Immature natural killer cell (primary cell): ENCODE measurements around the gene SLC31A2. TPM values are rescaled to one million over a fixed set of nuclear protein-coding genes. Genes with fewer than 3 reads are reported as not detected.

Source experiments
- DNase-seq, 3 donors: peaks; one replicate each; pipeline ENCODE4 v3.0.0; 2022; ENCODE audit warnings: mixed read lengths in 1 of 3
- H3K27ac Mint-ChIP-seq, 6 donors: one replicate each; pipeline ENCODE4 v1.8.0; 2020; ENCODE audit warnings: mixed read lengths in 6 of 6, mild to moderate bottlenecking in 5 of 6, inconsistent platforms in 4 of 6, moderate library complexity in 3 of 6
- H3K27me3 Mint-ChIP-seq, 3 donors: one replicate each; pipeline ENCODE4 v1.8.0; 2020 to 2021; ENCODE audit warnings: low read depth in 3 of 3, mild to moderate bottlenecking in 3 of 3, mixed read lengths in 3 of 3, moderate library complexity in 3 of 3, inconsistent platforms in 1 of 3
- H3K36me3 Mint-ChIP-seq, 3 donors: one replicate each; pipeline ENCODE4 v1.8.0; 2020; ENCODE audit warnings: mixed read lengths in 3 of 3, inconsistent platforms in 2 of 3, mild to moderate bottlenecking in 2 of 3
- H3K4me1 Mint-ChIP-seq, 2 donors: one replicate each; pipeline ENCODE4 v1.8.0; 2020; ENCODE audit warnings: inconsistent platforms in 2 of 2, mild to moderate bottlenecking in 2 of 2, mixed read lengths in 2 of 2, moderate library complexity in 1 of 2
- H3K4me3 Mint-ChIP-seq, 5 donors: one replicate each; pipeline ENCODE4 v1.8.0; 2020; ENCODE audit warnings: mild to moderate bottlenecking in 5 of 5, mixed read lengths in 5 of 5, inconsistent platforms in 3 of 5, moderate library complexity in 3 of 5
- H3K9me3 Mint-ChIP-seq, 6 donors: one replicate each; pipeline ENCODE4 v1.8.0; 2020; ENCODE audit warnings: mild to moderate bottlenecking in 6 of 6, mixed read lengths in 6 of 6, inconsistent platforms in 4 of 6, moderate library complexity in 3 of 6
- polyA plus RNA-seq, 3 donors: library from polyadenylated mRNA; unstranded; fragments of 300-500 nt; fragmentation: Illumina TruSeq; gene quantifications; one replicate each; pipeline ENCODE4 v1.2.3, GENCODE V29; 2021

Gene SLC31A2
- polyA plus RNA-seq, 3 donors from 2014 or later, result 1.4 to 11.3 (median 3.5) TPM

DNA sequence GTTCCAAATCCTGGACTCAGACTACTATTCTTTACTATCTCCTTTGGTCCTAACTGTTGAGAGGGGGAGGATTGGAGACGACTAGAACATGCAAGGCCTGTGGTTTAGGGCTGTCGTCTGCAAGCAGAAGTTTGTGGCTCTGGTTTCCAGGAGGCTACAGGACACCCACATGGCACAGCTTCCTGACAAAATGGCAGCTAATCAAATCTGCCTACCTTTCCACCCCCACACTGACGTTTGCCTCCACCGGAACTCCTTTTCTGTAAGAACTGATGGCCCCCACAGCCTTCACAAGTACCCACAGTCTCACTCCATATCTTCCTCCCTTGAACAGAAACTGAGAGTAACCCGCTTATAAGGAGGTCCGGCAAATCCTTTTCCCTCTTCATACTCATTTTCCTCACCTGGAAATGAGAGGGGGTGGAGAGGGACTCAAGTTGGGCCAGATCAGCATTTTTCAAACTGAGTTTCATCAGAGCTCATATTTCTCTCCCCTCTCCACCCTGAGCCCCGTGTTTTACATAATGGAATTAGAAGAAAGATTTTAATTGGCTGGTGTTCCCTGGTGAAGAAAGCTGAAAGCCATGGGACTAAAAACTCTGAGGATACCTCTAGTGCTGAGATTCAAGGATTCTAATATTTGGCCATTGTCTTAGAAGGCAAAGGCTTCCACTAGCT lies 5.2 kb downstream of the SLC31A2 start:
- Mint-ChIP-seq H3K9me3 (no peaks in the 10 kb centered on the region), H3K4me1 (peaks cover 23 to 27% of the 10 kb centered on the region in 2 donors)
- peak; percentile 7 to 18 (median 11) for DNase-seq

DNA sequence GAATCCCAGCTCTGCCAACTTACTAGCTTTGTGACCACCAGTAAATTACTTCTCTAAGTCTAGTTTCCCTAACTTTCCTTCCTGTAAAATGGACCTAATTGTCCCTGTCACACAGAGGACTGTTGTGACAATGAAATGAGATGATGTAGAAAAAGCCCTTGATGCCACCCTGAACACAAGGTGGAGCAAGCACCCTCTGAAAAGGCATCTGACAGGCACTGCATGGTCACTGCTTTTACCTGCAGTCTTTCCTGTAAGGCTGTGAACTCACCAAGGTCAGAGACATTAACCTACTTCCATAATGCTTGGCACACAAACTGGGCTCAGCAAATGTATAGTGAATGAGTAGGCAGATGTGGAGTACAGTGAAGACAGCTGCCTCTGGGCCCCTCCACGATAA lies 6.1 kb downstream of the SLC31A2 start:
- Mint-ChIP-seq H3K9me3 (no peaks in the 10 kb centered on the region), H3K4me3 (no peak overlapping the region), H3K27me3 (peaks cover 0 to 2% (median 0%) of the 10 kb centered on the region in 3 donors), H3K4me1 (peaks cover 17 to 21% of the 10 kb centered on the region in 2 donors), H3K27ac (peak overlapping the region in 1 of 6 donors; percentile 8), H3K36me3 (peaks cover 0 to 8% (median 7%) of the 10 kb centered on the region in 3 donors)
- DNase-seq, result no peak

More for the DNA sequence above, 5.2 kb downstream of the SLC31A2 start:
- peaks cover 0 to 2% (median 0%) of the 10 kb centered on the region in 3 donors for H3K27me3 Mint-ChIP-seq
- H3K4me3 Mint-ChIP-seq, result peak overlapping the region in 2 of 5 donors; percentile 2 to 11
- H3K36me3 Mint-ChIP-seq, result peaks cover 0 to 8% (median 7%) of the 10 kb centered on the region in 3 donors
- H3K27ac Mint-ChIP-seq, result peak overlapping the region in 3 of 6 donors; percentile 40 to 51 (median 42)

DNA sequence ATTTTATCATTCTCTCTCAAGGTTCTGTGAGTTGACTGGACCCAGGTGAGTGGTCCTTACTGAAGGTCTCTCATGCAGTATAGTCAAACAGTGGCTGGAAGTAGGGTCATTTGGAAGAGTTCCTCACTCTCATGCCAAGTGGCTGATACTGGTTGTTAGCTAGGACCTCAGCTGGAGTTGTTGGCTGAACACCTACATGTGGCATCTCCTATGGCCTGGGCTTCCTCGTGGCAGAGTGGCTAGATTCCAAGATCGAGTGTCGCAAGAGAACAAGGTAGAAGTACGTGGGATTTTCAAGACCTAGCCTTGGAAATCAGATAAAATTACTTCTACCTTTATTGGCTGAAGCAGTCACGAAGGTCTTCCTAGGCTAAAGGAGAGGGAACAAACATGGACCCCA lies 7.6 kb downstream of the SLC31A2 start:
- Mint-ChIP-seq H3K36me3 (peaks cover 7 to 13% (median 8%) of the 10 kb centered on the region in 3 donors), H3K27me3 (peaks cover 0 to 4% (median 0%) of the 10 kb centered on the region in 3 donors)

GRCh38 chr9:113160571-113160970 lies 9.8 kb downstream of the SLC31A2 start:
- Mint-ChIP-seq H3K4me1 (peaks cover 8 to 11% of the 10 kb centered on the region in 2 donors), H3K36me3 (peaks cover 4 to 29% (median 11%) of the 10 kb centered on the region in 3 donors), H3K4me3 (no peak overlapping the region), H3K27me3 (peaks cover 0 to 4% (median 0%) of the 10 kb centered on the region in 3 donors), H3K9me3 (no peaks in the 10 kb centered on the region), H3K27ac (peak overlapping the region in 1 of 6 donors; percentile 6)
- no peak for DNase-seq

More for the DNA sequence above, 7.6 kb downstream of the SLC31A2 start:
- no peak for DNase-seq
- Mint-ChIP-seq H3K27ac (peak overlapping the region in 1 of 6 donors; percentile 46), H3K4me3 (no peak overlapping the region), H3K9me3 (no peaks in the 10 kb centered on the region), H3K4me1 (peaks cover 8 to 18% of the 10 kb centered on the region in 2 donors)

DNA sequence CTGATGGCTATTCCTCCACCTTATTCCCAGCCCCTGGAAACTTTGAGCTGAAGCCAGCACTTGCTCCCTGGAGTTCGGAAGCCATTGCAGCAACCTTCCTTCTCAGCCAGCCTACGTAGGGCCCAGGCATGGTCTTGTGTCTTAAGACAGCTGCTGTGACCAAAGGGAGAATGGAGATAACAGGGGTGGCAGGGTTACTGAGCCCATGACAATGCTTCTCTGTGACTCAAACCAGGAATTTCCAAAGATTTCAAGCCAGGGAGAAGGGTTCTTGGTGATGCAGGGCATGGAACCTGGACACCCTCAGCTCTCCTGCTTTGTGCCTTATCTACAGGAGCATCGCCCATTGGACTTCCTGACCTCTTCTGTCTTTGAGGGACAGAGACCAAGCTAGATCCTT lies 12.2 kb downstream of the SLC31A2 start:
- H3K9me3 Mint-ChIP-seq, result no peaks in the 10 kb centered on the region
- peaks cover 10 to 45% (median 27%) of the 10 kb centered on the region in 3 donors for H3K36me3 Mint-ChIP-seq
- H3K4me3 Mint-ChIP-seq, result no peak overlapping the region
- H3K27me3 Mint-ChIP-seq, result peaks cover 0 to 4% (median 0%) of the 10 kb centered on the region in 3 donors
- DNase-seq, result no peak
- peaks cover 0 to 3% of the 10 kb centered on the region in 2 donors for H3K4me1 Mint-ChIP-seq
- peak overlapping the region in 1 of 6 donors; percentile 17 for H3K27ac Mint-ChIP-seq

GRCh38 chr9:113164536-113165300 lies 13.9 kb downstream of the SLC31A2 start:
- no peak overlapping the region for H3K4me3 Mint-ChIP-seq
- no peak overlapping the region for H3K27ac Mint-ChIP-seq
- H3K9me3 Mint-ChIP-seq, result no peaks in the 10 kb centered on the region
- H3K27me3 Mint-ChIP-seq, result peaks cover 0 to 6% (median 0%) of the 10 kb centered on the region in 3 donors
- DNase-seq, result no peak
- peaks cover 10 to 50% (median 38%) of the 10 kb centered on the region in 3 donors for H3K36me3 Mint-ChIP-seq
- H3K4me1 Mint-ChIP-seq, result peaks cover 0 to 1% of the 10 kb centered on the region in 2 donors

DNA sequence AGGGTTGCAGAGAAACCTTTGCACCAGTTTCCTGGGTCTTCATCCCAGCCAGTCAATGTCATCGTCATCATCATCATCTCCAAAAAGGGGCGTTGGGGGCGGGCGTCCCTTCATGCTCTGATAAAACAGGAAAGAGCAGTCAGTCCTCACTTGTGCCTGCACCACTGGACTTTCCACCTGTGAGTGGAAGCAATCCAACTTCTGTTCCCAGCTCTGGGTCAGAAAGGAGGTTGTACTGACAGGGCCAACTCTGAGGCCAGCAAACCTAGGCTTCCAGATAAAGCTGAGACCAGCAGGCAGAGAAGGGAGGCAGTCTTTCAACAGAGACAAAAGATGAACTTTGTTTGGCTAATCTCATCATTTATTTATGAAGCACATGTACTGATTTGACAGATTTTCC lies 15.2 kb downstream of the SLC31A2 start:
- no peaks in the 10 kb centered on the region for H3K9me3 Mint-ChIP-seq
- no peak for DNase-seq
- peaks cover 0 to 4% (median 0%) of the 10 kb centered on the region in 3 donors for H3K27me3 Mint-ChIP-seq
- peaks cover 0 to 1% of the 10 kb centered on the region in 2 donors for H3K4me1 Mint-ChIP-seq
- H3K27ac Mint-ChIP-seq, result no peak overlapping the region
- no peak overlapping the region for H3K4me3 Mint-ChIP-seq
- H3K36me3 Mint-ChIP-seq, result peaks cover 11 to 60% (median 40%) of the 10 kb centered on the region in 3 donors

DNA sequence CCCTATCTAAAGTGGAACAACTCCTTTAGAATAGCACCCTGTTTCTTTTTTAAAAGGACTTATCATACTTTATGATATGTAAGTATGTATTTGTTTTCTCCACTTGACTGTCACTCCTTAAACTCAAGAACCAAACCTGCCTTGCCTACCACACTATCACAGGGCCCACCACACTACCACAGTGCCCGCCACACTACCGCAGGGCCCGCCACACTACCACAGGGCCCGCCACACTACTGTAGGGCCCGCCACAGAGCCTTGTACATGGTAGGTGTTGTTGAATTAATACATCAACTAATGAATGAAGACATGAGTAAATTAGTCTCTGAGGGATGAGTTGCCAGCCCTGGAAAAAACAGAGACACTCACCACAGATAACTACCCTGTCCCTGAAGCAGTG lies 18.0 kb downstream of the SLC31A2 start:
- Mint-ChIP-seq H3K4me1 (no peaks in the 10 kb centered on the region), H3K4me3 (no peak overlapping the region), H3K27ac (peak overlapping the region in 1 of 6 donors; percentile 17), H3K36me3 (peaks cover 30 to 77% (median 55%) of the 10 kb centered on the region in 3 donors), H3K27me3 (peaks cover 0 to 2% (median 0%) of the 10 kb centered on the region in 3 donors), H3K9me3 (no peaks in the 10 kb centered on the region)
- no peak for DNase-seq

GRCh38 chr9:113173341-113173740 lies 22.5 kb downstream of the SLC31A2 start:
- Mint-ChIP-seq H3K4me1 (no peaks in the 10 kb centered on the region), H3K27me3 (peaks cover 0 to 2% (median 0%) of the 10 kb centered on the region in 3 donors), H3K9me3 (no peaks in the 10 kb centered on the region), H3K4me3 (no peak overlapping the region), H3K36me3 (peaks cover 45 to 75% (median 55%) of the 10 kb centered on the region in 3 donors), H3K27ac (peak overlapping the region in 1 of 6 donors; percentile 26)
- no peak for DNase-seq

DNA sequence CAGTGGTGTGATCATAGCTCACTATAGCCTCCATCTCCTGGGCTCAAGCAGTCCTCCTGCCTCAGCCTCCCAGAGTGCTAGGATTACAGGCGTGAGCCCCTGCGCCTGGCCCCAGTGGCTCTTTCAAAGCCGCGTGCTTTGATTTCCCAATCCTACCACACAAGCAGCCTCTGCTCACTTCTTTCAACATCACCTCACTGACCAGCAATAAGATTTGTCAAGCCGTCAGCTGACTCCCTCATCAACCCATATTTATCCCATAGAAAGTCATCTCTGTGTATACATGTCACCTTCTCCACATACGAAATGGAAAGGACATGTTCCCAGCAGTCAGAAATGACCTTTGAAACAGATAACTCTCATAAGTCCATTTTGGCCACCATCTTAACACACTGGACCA lies 26.0 kb downstream of the SLC31A2 start:
- H3K4me1 Mint-ChIP-seq, result no peaks in the 10 kb centered on the region
- peaks cover 58 to 75% (median 65%) of the 10 kb centered on the region in 3 donors for H3K36me3 Mint-ChIP-seq
- no peak for DNase-seq
- no peaks in the 10 kb centered on the region for H3K27me3 Mint-ChIP-seq
- no peaks in the 10 kb centered on the region for H3K9me3 Mint-ChIP-seq
- H3K27ac Mint-ChIP-seq, result no peak overlapping the region
- no peak overlapping the region for H3K4me3 Mint-ChIP-seq

GRCh38 chr9:113177251-113177650 lies 26.4 kb downstream of the SLC31A2 start:
- Mint-ChIP-seq H3K36me3 (peaks cover 57 to 75% (median 65%) of the 10 kb centered on the region in 3 donors), H3K27me3 (no peaks in the 10 kb centered on the region), H3K9me3 (no peaks in the 10 kb centered on the region), H3K4me1 (no peaks in the 10 kb centered on the region), H3K4me3 (no peak overlapping the region), H3K27ac (no peak overlapping the region)
- no peak for DNase-seq

GRCh38 chr9:113178087-113178486 lies 27.3 kb downstream of the SLC31A2 start:
- DNase-seq, result no peak
- Mint-ChIP-seq H3K27ac (no peak overlapping the region), H3K4me1 (no peaks in the 10 kb centered on the region), H3K9me3 (no peaks in the 10 kb centered on the region), H3K4me3 (no peak overlapping the region), H3K27me3 (no peaks in the 10 kb centered on the region), H3K36me3 (peaks cover 52 to 73% (median 64%) of the 10 kb centered on the region in 3 donors)

DNA sequence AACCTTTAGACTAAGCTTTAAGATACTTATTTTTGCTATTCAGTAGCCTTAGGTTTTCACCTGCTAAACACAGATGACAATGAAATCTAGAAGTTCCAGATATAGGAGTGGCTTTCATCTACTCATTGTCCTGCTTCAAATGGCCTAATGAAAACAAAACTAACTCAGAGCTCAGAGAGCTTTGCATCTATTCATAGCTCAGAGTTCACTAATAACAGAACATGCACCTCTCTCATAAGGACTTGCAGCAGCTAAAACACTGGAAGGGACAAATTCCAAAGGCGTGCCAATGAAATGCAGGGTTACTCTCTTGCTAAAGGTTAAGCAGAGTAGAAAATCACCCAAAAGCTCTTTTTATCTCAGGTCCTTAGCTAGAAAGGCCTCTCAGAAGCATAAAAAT lies 29.0 kb downstream of the SLC31A2 start:
- H3K36me3 Mint-ChIP-seq, result peaks cover 40 to 70% (median 61%) of the 10 kb centered on the region in 3 donors
- DNase-seq, result no peak
- no peaks in the 10 kb centered on the region for H3K4me1 Mint-ChIP-seq
- no peaks in the 10 kb centered on the region for H3K9me3 Mint-ChIP-seq
- H3K27ac Mint-ChIP-seq, result peak overlapping the region in 1 of 6 donors; percentile 58
- H3K27me3 Mint-ChIP-seq, result no peaks in the 10 kb centered on the region
- no peak overlapping the region for H3K4me3 Mint-ChIP-seq

GRCh38 chr9:113181165-113181564 lies 30.4 kb downstream of the SLC31A2 start:
- H3K36me3 Mint-ChIP-seq, result peaks cover 41 to 72% (median 66%) of the 10 kb centered on the region in 3 donors
- no peaks in the 10 kb centered on the region for H3K27me3 Mint-ChIP-seq
- no peak for DNase-seq
- no peak overlapping the region for H3K4me3 Mint-ChIP-seq
- H3K4me1 Mint-ChIP-seq, result no peaks in the 10 kb centered on the region
- H3K9me3 Mint-ChIP-seq, result no peaks in the 10 kb centered on the region
- H3K27ac Mint-ChIP-seq, result peak overlapping the region in 1 of 6 donors; percentile 41
